Astrocyte (in vitro differentiated cells and primary cell): ENCODE results near the gene OSBPL1A. TPM values are rescaled to one million over a fixed set of nuclear protein-coding genes. Genes with fewer than 3 reads are reported as not detected.

Experiments
- DNase-seq: peaks from one replicate; pipeline ENCODE4 v3.0.0-alpha.2; 2010; ENCODE audit warnings: low read depth
- FAIRE-seq: peaks from 2 replicates; lab custom pipeline; 2011; peaks lifted over from hg19 to GRCh38; lab: Jason Lieb, UNC
- H2AFZ ChIP-seq: 2 replicates; pipeline ENCODE4 v1.6.0; 2012; ENCODE audit warnings: low read depth, low read length, inconsistent platforms
- H3K27ac ChIP-seq: 2 replicates; pipeline ENCODE4 v1.5.1; 2011; ENCODE audit warnings: low read depth, low read length, inconsistent platforms
- H3K27me3 ChIP-seq: 2 replicates; pipeline ENCODE4 v1.6.0; 2011; ENCODE audit warnings: low read length, inconsistent platforms; ENCODE audit not compliant: insufficient read depth
- H3K36me3 ChIP-seq: 2 replicates; pipeline ENCODE4 v1.5.1; 2011; ENCODE audit warnings: low read length, inconsistent platforms; ENCODE audit not compliant: insufficient read depth
- H3K4me1 ChIP-seq: 2 replicates; pipeline ENCODE4 v1.5.1; 2011; ENCODE audit warnings: low read length, inconsistent platforms; ENCODE audit not compliant: insufficient read depth
- H3K4me2 ChIP-seq: 2 replicates; pipeline ENCODE4 v1.6.0; 2012; ENCODE audit warnings: low read length, inconsistent platforms
- H3K4me3 ChIP-seq: 2 replicates; pipeline ENCODE4 v1.5.1; 2011; ENCODE audit warnings: low read depth, mild to moderate bottlenecking, low read length, inconsistent platforms; ENCODE audit not compliant: insufficient read depth
- H3K79me2 ChIP-seq: 2 replicates; pipeline ENCODE4 v1.6.0; 2012; ENCODE audit warnings: mild to moderate bottlenecking, low read length, inconsistent platforms; ENCODE audit not compliant: insufficient read depth
- H3K9ac ChIP-seq: 2 replicates; pipeline ENCODE4 v1.6.0; 2012; ENCODE audit warnings: mild to moderate bottlenecking, low read length, inconsistent platforms
- H3K9me3 ChIP-seq: 2 replicates; pipeline ENCODE4 v1.5.1; 2012; ENCODE audit warnings: low read depth, mild to moderate bottlenecking, low read length, inconsistent platforms; ENCODE audit not compliant: insufficient read depth
- H4K20me1 ChIP-seq: 2 replicates; pipeline ENCODE4 v1.6.0; 2012; ENCODE audit warnings: low read length, inconsistent platforms; ENCODE audit not compliant: insufficient read depth
- H3K27ac Mint-ChIP-seq: one replicate; pipeline ENCODE4 v1.8.0; 2021; ENCODE audit warnings: mild to moderate bottlenecking, mixed read lengths; ENCODE audit not compliant: unreplicated experiment
- H3K27me3 Mint-ChIP-seq: one replicate; pipeline ENCODE4 v1.8.0; 2021; ENCODE audit warnings: low read depth, mixed read lengths; ENCODE audit not compliant: unreplicated experiment
- H3K36me3 Mint-ChIP-seq: one replicate; pipeline ENCODE4 v1.8.0; 2021; ENCODE audit warnings: low read depth, mixed read lengths; ENCODE audit not compliant: unreplicated experiment
- H3K4me1 Mint-ChIP-seq: one replicate; pipeline ENCODE4 v1.8.0; 2021; ENCODE audit warnings: low read depth, mixed read lengths; ENCODE audit not compliant: unreplicated experiment
- H3K4me3 Mint-ChIP-seq: one replicate; pipeline ENCODE4 v1.8.0; 2021; ENCODE audit warnings: mild to moderate bottlenecking, moderate library complexity, mixed read lengths; ENCODE audit not compliant: unreplicated experiment
- H3K9me3 Mint-ChIP-seq: one replicate; pipeline ENCODE4 v1.8.0; 2021; ENCODE audit warnings: mild to moderate bottlenecking, mixed read lengths; ENCODE audit not compliant: unreplicated experiment
- CTCF ChIP-seq: IDR thresholded peaks from 2 replicates; pipeline ENCODE4 v1.5.1; 2011; ENCODE audit warnings: low read depth, mild to moderate bottlenecking, inconsistent platforms, low read length, moderate library complexity; ENCODE audit not compliant: insufficient read depth
- EZH2 ChIP-seq: IDR thresholded peaks from 2 replicates; pipeline ENCODE4 v1.6.1; 2012; ENCODE audit warnings: mild to moderate bottlenecking, low read length, inconsistent platforms; ENCODE audit not compliant: insufficient read depth
- total RNA-seq: library from RNA; stranded (reverse); gene quantifications from 2 replicates; pipeline ENCODE4 v1.2.1, GENCODE V29; 2021

Gene OSBPL1A
- total RNA-seq, 1 donor from 2014 or later: 27.7 TPM

- H3K9me3 Mint-ChIP-seq: peaks cover 2% of the 10 kb centered on the region
- Histone ChIP-seq H3K27ac (no peak overlapping the region), H3K4me2 (peak overlapping the region; percentile 19), H3K4me3 (no peak overlapping the region), H3K36me3 (peaks cover 5% of the 10 kb centered on the region), H3K4me1 (peaks cover 22% of the 10 kb centered on the region), H2AFZ (no peak overlapping the region), H4K20me1 (no peaks in the 10 kb centered on the region), H3K9ac (no peak overlapping the region), H3K9me3 (no peaks in the 10 kb centered on the region), H3K79me2 (no peaks in the 10 kb centered on the region), H3K27me3 (no peaks in the 10 kb centered on the region)
- H3K27ac Mint-ChIP-seq: no peak overlapping the region
- no peak for TF ChIP-seq CTCF
- TF ChIP-seq EZH2: no peak
- peaks cover 13% of the 10 kb centered on the region for H3K36me3 Mint-ChIP-seq
- no peaks in the 10 kb centered on the region for H3K27me3 Mint-ChIP-seq
- no peak overlapping the region for H3K4me3 Mint-ChIP-seq
- FAIRE-seq (peak; percentile 37), DNase-seq (peak; percentile 22)
- peaks cover 8% of the 10 kb centered on the region for H3K4me1 Mint-ChIP-seq
Measured at GRCh38 chr18:24231773-24232735, 165.6 kb downstream of the OSBPL1A start.

DNA sequence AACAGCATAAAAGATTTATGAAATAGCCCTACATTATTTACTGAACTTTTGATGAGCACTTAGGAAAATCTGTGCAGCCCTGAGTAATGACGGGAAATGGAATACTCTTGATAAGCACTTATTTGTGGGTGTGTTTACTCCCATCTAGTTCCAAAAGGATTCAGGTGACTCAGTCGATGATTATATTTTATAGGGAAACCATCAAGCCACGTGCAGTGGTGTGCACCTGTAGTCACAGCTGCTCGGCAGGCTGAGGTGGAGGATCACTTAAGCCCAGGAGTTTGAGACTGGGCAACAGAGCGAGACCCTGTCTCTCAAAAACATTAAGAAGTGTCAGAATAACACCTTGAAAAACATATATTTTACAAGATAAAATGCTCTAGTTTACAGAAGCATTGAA lies 166.9 kb downstream of the OSBPL1A start:
- H3K4me1 ChIP-seq: peaks cover 22% of the 10 kb centered on the region
- peaks cover under 1% of the 10 kb centered on the region for H3K36me3 ChIP-seq
- Mint-ChIP-seq H3K27ac (no peak overlapping the region), H3K9me3 (peaks cover 2% of the 10 kb centered on the region), H3K27me3 (no peaks in the 10 kb centered on the region), H3K36me3 (peaks cover 12% of the 10 kb centered on the region), H3K4me3 (no peak overlapping the region), H3K4me1 (peaks cover 8% of the 10 kb centered on the region)
- H3K27ac ChIP-seq: no peak overlapping the region
- H3K4me3 ChIP-seq: no peak overlapping the region
- FAIRE-seq: no peak
- TF ChIP-seq EZH2: no peak
- no peak for TF ChIP-seq CTCF
- H2AFZ ChIP-seq: no peak overlapping the region
- no peaks in the 10 kb centered on the region for H3K79me2 ChIP-seq
- H3K9ac ChIP-seq: no peak overlapping the region
- no peak overlapping the region for H3K4me2 ChIP-seq
- H3K27me3 ChIP-seq: no peaks in the 10 kb centered on the region
- no peak for DNase-seq
- no peaks in the 10 kb centered on the region for H4K20me1 ChIP-seq
- no peaks in the 10 kb centered on the region for H3K9me3 ChIP-seq

DNA sequence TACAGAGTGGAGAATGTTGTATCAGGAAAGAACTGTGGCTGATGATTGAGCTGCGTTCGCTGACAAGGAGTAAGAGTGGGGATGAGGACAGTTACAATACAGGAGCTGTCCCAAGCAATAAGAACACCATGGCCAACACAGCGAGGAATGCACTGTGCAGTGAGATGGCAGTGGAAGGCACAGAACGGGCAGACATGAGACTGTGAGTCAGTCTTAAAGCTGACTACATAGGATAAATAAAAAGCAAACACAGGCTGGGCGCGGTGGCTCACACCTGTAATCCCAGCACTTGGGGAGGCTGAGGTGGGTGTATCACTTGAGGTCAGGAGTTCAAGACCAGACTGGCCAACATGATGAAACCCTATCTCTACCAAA lies 169.0 kb downstream of the OSBPL1A start:
- Mint-ChIP-seq H3K4me3 (no peak overlapping the region), H3K27ac (peak overlapping the region; percentile 35), H3K4me1 (peaks cover 8% of the 10 kb centered on the region), H3K27me3 (no peaks in the 10 kb centered on the region), H3K36me3 (peaks cover 4% of the 10 kb centered on the region), H3K9me3 (peaks cover 2% of the 10 kb centered on the region)
- no peaks in the 10 kb centered on the region for H3K36me3 ChIP-seq
- peaks cover 22% of the 10 kb centered on the region for H3K4me1 ChIP-seq
- H3K9ac ChIP-seq: peak overlapping the region; percentile 67
- no peaks in the 10 kb centered on the region for H3K79me2 ChIP-seq
- H4K20me1 ChIP-seq: no peaks in the 10 kb centered on the region
- H3K27me3 ChIP-seq: no peaks in the 10 kb centered on the region
- TF ChIP-seq CTCF: no peak
- no peak for TF ChIP-seq EZH2
- FAIRE-seq (no peak), DNase-seq (peak; percentile 40)
- H3K4me2 ChIP-seq: peak overlapping the region; percentile 77
- peak overlapping the region; percentile 85 for H3K27ac ChIP-seq
- H3K9me3 ChIP-seq: no peaks in the 10 kb centered on the region
- H3K4me3 ChIP-seq: no peak overlapping the region
- peak overlapping the region; percentile 44 for H2AFZ ChIP-seq
